22Rv1 (cell line): ENCODE results near the gene BBX.

Experiments
- CTCF ChIP-seq: fragments of 450-650 bp; IDR thresholded peaks from 2 replicates; pipeline ENCODE4 v1.5.1; 2017; ENCODE audit warnings: mild to moderate bottlenecking
- ZFX ChIP-seq: fragments of 450-650 bp; IDR thresholded peaks from 2 replicates; pipeline ENCODE4 v1.6.1; 2017; ENCODE audit warnings: antibody characterized with exemption, borderline replicate concordance

GRCh38 chr3:107796791-107797190 lies 274.0 kb downstream of the BBX start:
- TF ChIP-seq CTCF (no peak), ZFX (no peak)
